ENCODE measurements around the gene ALS2CL.
"Not testable (repeated sequence)": the region's sequence is repeated elsewhere in the genome, so short reads cannot be mapped to it uniquely, and the experiment has no call there.

Gene ALS2CL

GRCh38 chr3:46714728-46715506, 21.4 kb upstream of the ALS2CL start:
- DNase-seq = no peak

- no peak for DNase-seq
Observed at GRCh38 chr3:46713898-46714552, 20.5 kb upstream of the ALS2CL start.

- no peak for DNase-seq
Observed at GRCh38 chr3:46713050-46713897, 19.8 kb upstream of the ALS2CL start.

- no peak for DNase-seq
Observed at GRCh38 chr3:46712191-46713049, 18.9 kb upstream of the ALS2CL start.

- no peak for DNase-seq
Observed at GRCh38 chr3:46711760-46712159, 18.3 kb upstream of the ALS2CL start.

- DNase-seq = no peak
Observed at GRCh38 chr3:46711305-46711704, 17.8 kb upstream of the ALS2CL start.

- DNase-seq = no peak
Observed at GRCh38 chr3:46710671-46711295, 17.3 kb upstream of the ALS2CL start.

GRCh38 chr3:46710229-46710628, 16.8 kb upstream of the ALS2CL start:
- DNase-seq = no peak

GRCh38 chr3:46709721-46710120, 16.2 kb upstream of the ALS2CL start:
- DNase-seq = no peak

- DNase-seq = no peak
Observed at GRCh38 chr3:46709157-46709654, 15.7 kb upstream of the ALS2CL start.

GRCh38 chr3:46708401-46709156, 15.1 kb upstream of the ALS2CL start:
- no peak for DNase-seq

GRCh38 chr3:46707601-46708011, 14.1 kb upstream of the ALS2CL start:
- DNase-seq = no peak

GRCh38 chr3:46706771-46707582, 13.5 kb upstream of the ALS2CL start:
- no peak for DNase-seq

GRCh38 chr3:46705751-46706552, 12.5 kb upstream of the ALS2CL start:
- peak; percentile 80 for DNase-seq

GRCh38 chr3:46705022-46705530, 11.6 kb upstream of the ALS2CL start:
- peak; percentile 81 for DNase-seq

- DNase-seq = not testable (repeated sequence)
Observed at GRCh38 chr3:46704346-46704745, 10.9 kb upstream of the ALS2CL start.

- DNase-seq = no peak
Observed at GRCh38 chr3:46703013-46703520, 9.6 kb upstream of the ALS2CL start.

- DNase-seq = no peak
Observed at GRCh38 chr3:46702246-46703012, 8.9 kb upstream of the ALS2CL start.

All from left hindlimb (tissue), 1 donor.